Fibroblast of peridontal ligament (primary cell): ENCODE data around the gene LTF.
"Not testable (repeated sequence)": the region's sequence is repeated elsewhere in the genome, so short reads cannot be mapped to it uniquely, and the experiment has no call there.

ENCODE experiments used
- DNase-seq: peaks from one replicate; pipeline ENCODE4 v3.0.0-alpha.2; 2010; ENCODE audit errors: extremely low read depth

Gene LTF

DNA sequence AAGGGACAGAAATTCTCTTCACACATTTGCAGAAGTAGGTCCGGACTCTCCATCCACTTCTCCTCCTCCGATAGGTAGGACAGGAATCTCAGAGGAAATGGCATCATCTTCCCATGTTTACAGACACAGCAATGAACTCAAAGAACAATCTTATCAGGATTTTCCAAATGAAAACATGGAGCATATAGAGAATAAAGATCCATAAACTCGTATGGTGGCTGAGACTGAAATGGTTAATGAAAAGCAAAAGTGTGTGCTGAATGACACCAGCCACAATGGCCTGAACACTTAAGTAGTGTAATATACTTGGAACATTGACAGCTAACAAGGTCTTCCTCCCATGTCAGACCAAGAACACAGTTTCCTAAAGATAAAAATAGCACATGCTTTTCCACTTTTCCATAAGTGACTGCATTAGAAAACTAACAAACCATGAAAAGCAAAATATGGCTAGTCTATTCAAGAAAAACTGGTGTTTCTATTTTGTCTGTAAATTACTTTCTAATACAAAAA is 51.9 kb downstream of the LTF start:
- DNase-seq = no peak

- DNase-seq = no peak
Observed at GRCh38 chr3:46411271-46411670, 53.4 kb downstream of the LTF start.

DNA sequence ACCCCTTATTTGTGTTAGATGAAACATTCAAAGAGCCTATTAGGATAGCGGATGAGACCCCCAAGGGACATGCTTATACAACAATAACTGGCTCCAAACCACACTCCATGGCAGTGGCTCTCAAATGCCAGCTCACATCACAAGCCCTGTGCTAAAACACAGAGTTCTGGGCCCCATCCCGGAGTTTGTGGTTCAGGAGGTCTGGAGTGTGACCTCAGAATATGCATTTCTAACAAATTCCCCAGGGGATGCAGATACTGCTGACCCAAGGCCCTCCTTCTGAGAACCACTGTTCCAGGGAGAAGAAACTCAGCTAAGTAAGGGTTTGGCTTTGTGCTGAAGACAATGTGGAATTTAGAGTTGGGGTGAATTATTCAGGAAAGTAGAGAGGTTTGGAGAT is 54.0 kb downstream of the LTF start:
- peak; percentile 77 for DNase-seq

DNA sequence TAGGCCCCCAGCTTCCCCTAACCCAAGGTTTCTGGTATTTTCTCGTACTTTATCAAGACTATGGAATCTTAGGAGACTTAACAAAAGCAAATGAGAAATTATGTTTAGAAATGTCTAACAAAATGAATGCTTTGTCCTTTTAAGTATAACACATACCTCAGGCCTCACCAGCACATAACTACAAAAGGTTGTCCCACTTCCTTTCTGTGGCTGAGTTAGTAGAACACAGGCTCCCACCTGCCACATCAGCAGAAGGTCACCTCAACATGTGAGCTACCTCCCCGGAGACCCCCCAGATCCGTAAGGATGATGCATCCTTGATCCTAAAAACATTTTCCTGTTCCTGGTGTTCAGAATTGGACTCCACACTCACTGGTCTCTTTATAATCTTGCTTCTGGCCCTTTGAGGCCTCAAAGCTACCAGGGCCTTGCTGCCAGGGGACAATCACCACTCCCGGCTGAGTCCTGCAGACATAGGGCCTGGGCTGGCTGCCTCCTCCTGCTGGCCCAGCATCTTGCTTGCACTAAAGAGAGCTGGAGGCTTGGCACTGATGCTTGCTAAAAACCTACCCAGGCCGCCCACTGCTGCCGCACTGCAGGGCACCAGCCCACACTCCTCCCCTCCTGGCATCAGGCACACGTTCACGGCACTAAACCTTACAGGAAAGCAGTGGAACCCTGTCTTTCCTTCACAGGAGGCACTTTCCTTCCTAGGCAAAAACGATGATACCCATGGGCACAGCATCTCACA is 54.8 kb downstream of the LTF start:
- DNase-seq = no peak

DNA sequence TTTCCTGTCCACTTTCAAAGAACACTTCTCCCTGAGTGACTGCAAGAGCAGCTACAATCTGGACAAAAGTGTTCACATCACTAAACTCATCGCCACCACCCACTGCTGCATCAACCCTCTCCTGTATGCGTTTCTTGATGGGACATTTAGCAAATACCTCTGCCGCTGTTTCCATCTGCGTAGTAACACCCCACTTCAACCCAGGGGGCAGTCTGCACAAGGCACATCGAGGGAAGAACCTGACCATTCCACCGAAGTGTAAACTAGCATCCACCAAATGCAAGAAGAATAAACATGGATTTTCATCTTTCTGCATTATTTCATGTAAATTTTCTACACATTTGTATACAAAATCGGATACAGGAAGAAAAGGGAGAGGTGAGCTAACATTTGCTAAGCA is 55.9 kb downstream of the LTF start:
- no peak for DNase-seq

- no peak for DNase-seq
Observed at GRCh38 chr3:46407970-46408369, 56.7 kb downstream of the LTF start.

GRCh38 chr3:46406788-46407611 is 57.7 kb downstream of the LTF start, which contains the start of the genes CCR5AS and CCRL2:
Gene CCR5AS, minus strand, starts transcription at chr3:46407066.
Gene CCRL2, plus strand, starts transcription at chr3:46407259. Its CDS starts 821 bp downstream, at chr3:46408080.
- peak; percentile 67 for DNase-seq

GRCh38 chr3:46406443-46406787 is 58.3 kb downstream of the LTF start:
- no peak for DNase-seq

DNA sequence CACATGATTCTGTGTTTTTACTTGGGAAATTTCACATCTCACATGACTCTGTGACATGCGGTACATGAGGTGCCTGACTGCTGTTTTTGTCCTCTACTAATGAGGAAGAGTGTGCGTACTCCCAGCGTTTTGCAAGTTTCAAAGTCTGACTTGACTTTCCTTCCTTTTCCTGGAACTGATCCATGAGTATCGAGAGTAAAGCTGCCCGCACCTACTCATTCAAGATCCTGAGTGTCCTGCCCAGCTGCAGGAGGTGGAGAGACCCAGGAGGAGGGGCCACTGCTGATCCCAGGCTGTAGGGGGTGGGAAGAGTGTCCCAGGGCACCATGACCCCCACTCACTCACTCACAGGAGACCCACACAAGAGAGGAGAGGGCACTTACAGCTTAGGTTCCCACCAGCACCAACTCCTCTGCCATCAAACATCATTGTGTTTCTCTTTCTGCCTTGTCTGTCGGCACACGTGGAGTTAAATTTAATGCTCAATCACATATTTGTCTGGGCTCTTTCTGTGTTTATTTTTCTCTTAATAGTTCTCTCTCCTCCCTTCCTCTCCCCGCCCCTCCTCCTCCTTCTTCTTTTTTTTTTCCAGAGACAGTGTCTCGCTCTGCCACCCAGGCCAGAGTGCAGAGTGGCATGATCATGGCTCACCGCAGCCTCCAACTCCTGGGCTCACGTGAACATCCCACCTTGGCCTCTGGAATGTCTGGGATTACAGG is 59.2 kb downstream of the LTF start:
- DNase-seq = no peak

GRCh38 chr3:46402902-46403301 is 61.8 kb downstream of the LTF start:
- not testable (repeated sequence) for DNase-seq

DNA sequence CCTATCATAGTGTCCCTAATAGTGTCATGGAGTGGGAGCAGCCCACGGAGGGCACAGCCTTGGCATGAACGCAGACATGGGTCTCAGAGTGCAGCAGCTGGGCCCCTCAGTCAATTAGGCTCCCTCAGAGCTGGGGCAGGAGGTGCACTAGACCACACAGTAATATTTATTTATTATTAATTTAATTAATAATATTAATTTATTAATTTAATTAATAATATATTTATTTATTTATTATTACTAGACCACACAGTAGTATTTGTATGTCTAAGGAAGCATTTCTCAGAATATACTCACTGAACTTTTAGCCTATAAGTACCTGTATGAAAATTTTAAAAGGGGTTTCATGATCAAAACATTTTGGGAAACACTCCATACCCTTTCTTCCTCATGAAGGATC is 63.1 kb downstream of the LTF start:
- DNase-seq = no peak

- no peak for DNase-seq
Observed at GRCh38 chr3:46400846-46401245, 63.9 kb downstream of the LTF start.

DNA sequence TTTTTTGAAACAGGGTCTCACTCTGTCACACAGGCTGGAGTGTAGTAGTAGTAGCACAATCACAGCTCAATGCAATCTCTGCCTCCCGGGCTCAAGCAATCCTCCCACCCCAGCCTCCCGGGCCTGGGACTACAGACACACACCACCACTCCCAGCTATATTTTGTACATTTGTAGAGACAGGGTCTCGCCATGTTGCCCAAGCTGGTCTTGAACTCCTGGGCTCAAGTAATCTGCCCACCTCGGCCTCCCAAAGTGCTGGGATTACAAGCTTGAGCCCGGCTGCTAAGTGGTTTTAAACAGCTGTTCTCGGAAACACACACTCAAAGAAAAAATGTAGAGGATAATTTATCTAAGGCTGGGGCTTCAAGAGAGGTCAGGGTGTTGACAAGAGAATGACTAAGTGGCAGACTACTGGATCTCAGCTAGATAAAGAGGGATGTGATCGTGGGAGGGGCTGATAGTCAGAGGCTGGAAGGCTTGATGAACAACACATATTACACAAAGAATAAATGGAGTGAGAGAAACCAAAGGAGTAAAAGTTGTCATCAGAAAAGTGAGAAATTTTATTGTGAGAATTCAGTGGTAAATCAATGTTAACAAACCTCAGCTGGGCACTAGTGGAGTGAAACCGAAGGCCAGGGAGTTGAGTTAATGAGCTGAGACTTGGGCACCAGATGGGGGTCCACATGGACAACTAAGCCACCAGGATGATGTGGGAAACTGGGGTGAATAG is 64.5 kb downstream of the LTF start:
- DNase-seq = no peak

GRCh38 chr3:46399557-46399956 is 65.1 kb downstream of the LTF start:
- DNase-seq = no peak

DNA sequence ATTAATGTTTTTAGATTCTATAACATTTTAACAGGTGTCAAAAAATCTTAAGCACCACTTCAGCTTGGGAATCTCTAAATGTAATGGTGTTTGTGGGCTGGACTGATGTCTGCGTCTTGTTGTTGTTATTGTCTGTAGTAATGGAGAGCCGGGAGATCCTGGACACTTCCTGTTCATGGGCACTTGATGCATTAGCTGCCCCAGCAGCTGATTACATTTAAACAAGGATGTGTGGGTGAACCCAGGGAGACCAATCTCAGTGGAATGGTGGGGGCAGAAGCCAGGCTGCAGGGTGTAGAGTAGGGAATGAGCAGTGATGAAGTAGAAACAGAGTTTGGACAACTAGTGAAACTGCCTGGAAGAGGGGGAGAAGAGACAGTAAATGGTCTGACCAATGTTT is 65.6 kb downstream of the LTF start:
- no peak for DNase-seq

GRCh38 chr3:46398186-46398955 is 66.3 kb downstream of the LTF start:
- DNase-seq = no peak

DNA sequence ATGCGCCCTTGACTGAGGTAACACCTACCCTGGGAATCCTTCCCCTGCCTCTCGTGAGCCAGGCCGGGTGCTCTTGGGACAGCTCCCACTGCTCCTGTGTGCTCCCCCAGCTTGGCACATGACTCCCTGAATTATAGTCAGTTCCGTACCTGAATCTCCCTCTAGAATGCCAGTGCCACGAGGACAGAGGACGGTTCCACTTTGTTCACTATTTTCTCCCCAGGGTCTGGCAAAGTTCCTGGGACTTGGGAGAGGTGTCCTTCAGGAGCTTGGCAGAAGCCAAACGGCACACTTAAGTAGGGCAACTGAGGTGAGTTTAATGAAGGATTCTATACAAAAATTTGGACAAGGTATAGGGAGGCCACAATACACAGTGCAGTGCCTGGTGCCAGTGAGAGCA is 67.6 kb downstream of the LTF start:
- DNase-seq = no peak

DNA sequence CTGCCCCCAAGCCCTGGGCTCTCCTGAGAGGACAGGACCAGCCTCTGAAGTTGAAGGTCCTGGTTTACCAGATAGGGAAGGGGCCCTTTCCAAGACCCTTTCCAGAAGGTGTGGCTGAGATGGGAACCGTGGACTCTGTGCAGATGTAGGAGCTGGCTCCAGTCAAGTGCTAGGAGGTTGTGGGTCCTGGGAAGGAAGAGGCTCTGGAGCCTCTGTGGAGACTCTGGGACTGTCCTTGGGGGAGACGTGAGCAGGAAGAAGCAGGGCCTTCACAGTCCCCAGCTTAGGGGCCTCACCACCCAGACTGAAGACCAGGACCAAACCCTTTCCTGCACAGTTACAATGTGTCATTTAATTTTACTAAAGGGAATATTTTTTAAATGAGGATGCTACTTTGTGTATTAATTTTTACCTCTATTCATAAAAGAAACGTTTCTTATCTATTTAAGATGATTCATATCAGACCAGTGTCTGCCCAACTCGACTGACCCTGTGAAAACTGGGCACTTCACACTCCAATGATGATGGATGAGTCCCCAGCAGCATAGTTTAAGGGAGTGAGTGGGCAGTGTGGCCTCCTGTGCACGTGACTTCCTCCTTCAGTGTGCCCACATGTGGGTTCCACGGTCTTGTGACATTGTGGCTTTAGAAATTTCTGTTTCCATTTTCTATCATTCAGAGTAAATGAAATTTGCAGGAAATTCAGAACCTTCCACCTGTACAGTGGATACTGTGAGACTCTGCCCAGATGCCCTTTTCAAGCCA is 68.8 kb downstream of the LTF start:
- no peak for DNase-seq

DNA sequence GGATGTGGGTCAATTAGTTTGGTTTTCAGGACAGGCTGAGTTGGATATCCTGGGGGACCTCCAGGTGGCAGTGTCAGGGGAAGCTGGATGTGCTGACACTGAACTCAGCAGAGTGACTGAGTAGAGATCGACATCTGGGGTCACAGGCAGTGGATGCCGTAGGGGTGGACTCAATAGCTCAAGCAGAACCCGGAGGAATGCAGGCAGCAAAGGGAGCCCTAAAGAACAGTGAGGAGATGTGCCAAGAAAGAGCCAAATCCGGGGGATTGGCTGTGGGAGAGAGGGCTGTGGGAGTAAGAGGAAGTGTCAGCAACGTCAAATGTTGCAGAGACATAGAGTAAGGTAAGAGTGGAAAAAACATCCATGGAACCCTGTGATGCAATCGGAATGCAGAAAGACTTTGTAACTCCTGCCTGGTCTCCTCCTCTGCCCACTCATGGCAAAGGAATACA is 69.5 kb downstream of the LTF start:
- no peak for DNase-seq
